ENCODE results near the gene SLIT1.

Gene SLIT1

DNA sequence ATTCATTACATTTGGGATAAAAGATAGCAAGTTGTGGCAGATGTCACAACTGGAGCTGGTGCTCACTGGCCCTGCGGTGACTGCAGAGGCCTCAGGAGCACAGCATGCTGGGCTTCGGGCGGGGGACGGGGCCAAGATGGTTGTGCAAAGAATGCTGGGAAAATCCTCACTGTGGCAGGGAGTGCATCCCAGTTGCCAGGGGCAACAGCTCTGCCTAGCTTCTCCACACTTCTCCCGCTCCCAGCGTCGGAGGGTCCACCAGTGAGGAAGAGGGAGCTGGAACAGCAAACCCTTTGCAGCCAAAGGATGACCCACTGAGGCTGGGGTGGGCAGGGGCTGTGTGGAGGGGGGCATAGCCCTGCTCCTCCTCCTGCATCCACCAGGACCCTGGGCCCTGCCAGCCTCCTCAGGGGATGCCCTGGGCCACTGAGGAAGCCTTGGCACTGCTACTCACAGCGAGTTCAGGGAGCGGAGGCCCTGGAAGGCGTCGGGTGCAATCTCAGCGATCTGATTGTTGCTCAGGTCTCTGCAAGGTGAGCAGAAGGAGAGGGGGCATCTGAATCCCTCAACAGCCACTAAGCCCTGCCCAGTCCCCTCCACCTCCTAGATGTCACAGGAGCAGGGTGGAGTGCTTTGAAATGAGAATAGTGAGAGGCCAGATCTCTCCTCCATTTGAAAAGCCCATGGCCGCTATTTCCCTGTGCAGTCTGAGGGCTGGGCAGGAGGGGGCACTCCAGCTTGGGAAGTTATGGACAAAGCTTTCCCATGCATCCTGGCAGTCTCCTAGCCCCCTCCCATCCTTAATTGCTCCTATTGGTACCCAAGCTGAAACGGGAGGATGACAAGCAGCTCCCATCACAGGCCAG is 126.5 kb downstream of the SLIT1 start:
- H3F3A ChIP-seq (ENCODE audit: insufficient read depth, low read length) = no peaks in the 10 kb centered on the region
- H3K9me3 ChIP-seq (ENCODE audit: low read length) = no peaks in the 10 kb centered on the region
- no peaks in the 10 kb centered on the region for H4K20me1 ChIP-seq (ENCODE audit: insufficient read depth, low read length)
- H3K4me3 ChIP-seq (ENCODE audit: low read depth, low read length, poor library complexity, severe bottlenecking) = no peak overlapping the region
- peaks cover 7% of the 10 kb centered on the region; the same call in 1 of the 2 replicates for H3K36me3 ChIP-seq (ENCODE audit: insufficient read depth, low read length)
- H3K27ac ChIP-seq (ENCODE audit: low read depth, low read length, poor library complexity, severe bottlenecking) = no peak overlapping the region
- no peaks in the 10 kb centered on the region for H3K4me1 ChIP-seq (ENCODE audit: insufficient read depth, low read length, severe bottlenecking)
- no peaks in the 10 kb centered on the region for H3K27me3 ChIP-seq (ENCODE audit: insufficient read depth, low read length)
- no peak overlapping the region for H3K9ac ChIP-seq (ENCODE audit: low read length)
- H3K79me2 ChIP-seq (ENCODE audit: insufficient read depth, low read length) = no peaks in the 10 kb centered on the region
- TF ChIP-seq EZH2 (IDR thresholded peaks at IDR 0.05; ENCODE audit: borderline replicate concordance, low read length) = no peak
- TF ChIP-seq, protein P1, sequence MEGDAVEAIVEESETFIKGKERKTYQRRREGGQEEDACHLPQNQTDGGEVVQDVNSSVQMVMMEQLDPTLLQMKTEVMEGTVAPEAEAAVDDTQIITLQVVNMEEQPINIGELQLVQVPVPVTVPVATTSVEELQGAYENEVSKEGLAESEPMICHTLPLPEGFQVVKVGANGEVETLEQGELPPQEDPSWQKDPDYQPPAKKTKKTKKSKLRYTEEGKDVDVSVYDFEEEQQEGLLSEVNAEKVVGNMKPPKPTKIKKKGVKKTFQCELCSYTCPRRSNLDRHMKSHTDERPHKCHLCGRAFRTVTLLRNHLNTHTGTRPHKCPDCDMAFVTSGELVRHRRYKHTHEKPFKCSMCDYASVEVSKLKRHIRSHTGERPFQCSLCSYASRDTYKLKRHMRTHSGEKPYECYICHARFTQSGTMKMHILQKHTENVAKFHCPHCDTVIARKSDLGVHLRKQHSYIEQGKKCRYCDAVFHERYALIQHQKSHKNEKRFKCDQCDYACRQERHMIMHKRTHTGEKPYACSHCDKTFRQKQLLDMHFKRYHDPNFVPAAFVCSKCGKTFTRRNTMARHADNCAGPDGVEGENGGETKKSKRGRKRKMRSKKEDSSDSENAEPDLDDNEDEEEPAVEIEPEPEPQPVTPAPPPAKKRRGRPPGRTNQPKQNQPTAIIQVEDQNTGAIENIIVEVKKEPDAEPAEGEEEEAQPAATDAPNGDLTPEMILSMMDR (IDR thresholded peaks at IDR 0.05; ENCODE audit: low read length) = no peak
- H3K9me2 ChIP-seq (ENCODE audit: low read depth, low read length) = no peaks in the 10 kb centered on the region
- H3K4me2 ChIP-seq (ENCODE audit: low read length) = no peak overlapping the region
- H2AFZ ChIP-seq (ENCODE audit: low read length) = no peak overlapping the region

DNA sequence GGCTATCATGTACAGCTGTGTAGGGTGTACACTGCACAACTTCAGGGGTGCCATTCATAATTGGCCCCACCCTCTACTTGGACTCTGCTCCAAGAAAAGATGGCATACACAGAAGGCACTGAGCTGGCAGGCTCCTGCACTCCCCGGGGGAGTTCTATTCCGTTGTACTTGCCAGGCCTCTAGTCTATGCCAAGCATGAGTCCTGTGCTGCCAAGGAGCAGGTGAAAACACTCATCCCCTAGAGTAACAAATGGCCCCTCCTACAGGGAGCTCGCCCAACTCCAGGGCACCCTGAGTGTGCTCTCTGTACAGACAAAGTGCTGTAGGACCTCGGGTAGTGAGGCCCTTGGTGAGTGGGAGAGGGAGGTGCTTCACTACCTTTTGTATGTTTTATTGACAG is 127.2 kb downstream of the SLIT1 start:
- Histone ChIP-seq H3K4me1 (ENCODE audit: insufficient read depth, low read length, severe bottlenecking) (no peaks in the 10 kb centered on the region), H3K79me2 (ENCODE audit: insufficient read depth, low read length) (no peaks in the 10 kb centered on the region), H3K36me3 (ENCODE audit: insufficient read depth, low read length) (peaks cover 9% of the 10 kb centered on the region; the same call in 1 of the 2 replicates), H2AFZ (ENCODE audit: low read length) (no peak overlapping the region), H3K9me3 (ENCODE audit: low read length) (no peaks in the 10 kb centered on the region), H3K4me3 (ENCODE audit: low read depth, low read length, poor library complexity, severe bottlenecking) (no peak overlapping the region), H3K4me2 (ENCODE audit: low read length) (no peak overlapping the region), H4K20me1 (ENCODE audit: insufficient read depth, low read length) (no peaks in the 10 kb centered on the region), H3K27ac (ENCODE audit: low read depth, low read length, poor library complexity, severe bottlenecking) (no peak overlapping the region), H3F3A (ENCODE audit: insufficient read depth, low read length) (no peaks in the 10 kb centered on the region), H3K9ac (ENCODE audit: low read length) (no peak overlapping the region), H3K27me3 (ENCODE audit: insufficient read depth, low read length) (no peaks in the 10 kb centered on the region), H3K9me2 (ENCODE audit: low read depth, low read length) (no peaks in the 10 kb centered on the region)
- TF ChIP-seq, protein P1 (IDR thresholded peaks at IDR 0.05; ENCODE audit: low read length) = no peak
- TF ChIP-seq EZH2 (IDR thresholded peaks at IDR 0.05; ENCODE audit: borderline replicate concordance, low read length) = no peak

DNA sequence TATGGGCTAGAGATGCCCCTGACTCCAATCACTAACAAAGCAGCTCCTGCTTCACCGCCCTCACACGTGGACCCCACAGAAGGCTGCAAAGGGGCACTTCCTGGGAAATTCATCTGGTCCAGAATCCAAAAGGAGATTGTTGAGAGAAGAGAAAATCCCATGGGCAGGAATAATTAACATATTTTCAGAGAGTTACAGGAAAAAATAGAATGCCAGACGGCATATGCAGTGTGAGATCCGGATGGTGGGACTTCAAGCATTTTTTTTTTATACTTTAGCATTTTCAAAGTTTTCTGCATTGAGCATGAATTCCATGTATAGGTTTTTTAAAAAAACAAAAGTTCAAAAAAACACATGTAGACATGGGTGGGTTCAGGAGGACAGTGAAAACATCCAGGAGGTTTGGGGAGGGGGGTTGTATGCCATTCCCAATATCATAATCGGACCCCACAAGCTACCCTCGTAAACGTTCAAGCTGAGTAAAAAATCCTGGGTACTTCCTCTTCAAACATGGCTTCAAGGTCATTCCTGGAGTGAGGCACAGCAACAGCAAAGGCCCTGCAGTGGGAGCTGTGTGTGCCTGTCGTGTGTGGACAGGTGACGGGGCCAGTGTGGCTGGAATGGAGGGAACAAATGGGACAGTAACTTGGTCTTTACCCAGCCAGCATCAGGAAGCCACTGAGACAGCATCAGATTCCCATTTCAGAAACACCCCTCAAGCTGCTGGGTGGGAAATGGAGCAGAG is 128.1 kb downstream of the SLIT1 start:
- no peak for TF ChIP-seq EZH2 (IDR thresholded peaks at IDR 0.05; ENCODE audit: borderline replicate concordance, low read length)
- TF ChIP-seq, protein P1 (IDR thresholded peaks at IDR 0.05; ENCODE audit: low read length) = no peak

More for the DNA sequence above, 128.1 kb downstream of the SLIT1 start:
- no peaks in the 10 kb centered on the region for H3K9me2 ChIP-seq (ENCODE audit: low read depth, low read length)
- no peaks in the 10 kb centered on the region for H3K4me1 ChIP-seq (ENCODE audit: insufficient read depth, low read length, severe bottlenecking)
- H3F3A ChIP-seq (ENCODE audit: insufficient read depth, low read length) = no peaks in the 10 kb centered on the region
- no peak overlapping the region for H3K4me3 ChIP-seq (ENCODE audit: low read depth, low read length, poor library complexity, severe bottlenecking)
- H3K27me3 ChIP-seq (ENCODE audit: insufficient read depth, low read length) = no peaks in the 10 kb centered on the region
- no peak overlapping the region for H2AFZ ChIP-seq (ENCODE audit: low read length)
- H3K9ac ChIP-seq (ENCODE audit: low read length) = no peak overlapping the region
- no peaks in the 10 kb centered on the region for H3K79me2 ChIP-seq (ENCODE audit: insufficient read depth, low read length)
- no peak overlapping the region for H3K27ac ChIP-seq (ENCODE audit: low read depth, low read length, poor library complexity, severe bottlenecking)
- peaks cover 9% of the 10 kb centered on the region; the same call in 1 of the 2 replicates for H3K36me3 ChIP-seq (ENCODE audit: insufficient read depth, low read length)
- H3K9me3 ChIP-seq (ENCODE audit: low read length) = no peaks in the 10 kb centered on the region
- H3K4me2 ChIP-seq (ENCODE audit: low read length) = no peak overlapping the region
- H4K20me1 ChIP-seq (ENCODE audit: insufficient read depth, low read length) = no peaks in the 10 kb centered on the region
